Head of caudate nucleus (tissue), 42 donors: ENCODE data around the gene BCORL1.

Source experiments
- DNase-seq, 42 donors: peaks; one replicate each; pipeline versions ENCODE4 v3.0.0 to v3.0.0-alpha.2; 2020 to 2021; ENCODE audit warnings: mixed read lengths in 7 of 42
- intact Hi-C: fragments of 100-400 bp; cut with DNase I; formaldehyde crosslinking; loops from one replicate; pipeline ENCODE4 v1.15.0; 2022

The BCORL1 gene

DNA sequence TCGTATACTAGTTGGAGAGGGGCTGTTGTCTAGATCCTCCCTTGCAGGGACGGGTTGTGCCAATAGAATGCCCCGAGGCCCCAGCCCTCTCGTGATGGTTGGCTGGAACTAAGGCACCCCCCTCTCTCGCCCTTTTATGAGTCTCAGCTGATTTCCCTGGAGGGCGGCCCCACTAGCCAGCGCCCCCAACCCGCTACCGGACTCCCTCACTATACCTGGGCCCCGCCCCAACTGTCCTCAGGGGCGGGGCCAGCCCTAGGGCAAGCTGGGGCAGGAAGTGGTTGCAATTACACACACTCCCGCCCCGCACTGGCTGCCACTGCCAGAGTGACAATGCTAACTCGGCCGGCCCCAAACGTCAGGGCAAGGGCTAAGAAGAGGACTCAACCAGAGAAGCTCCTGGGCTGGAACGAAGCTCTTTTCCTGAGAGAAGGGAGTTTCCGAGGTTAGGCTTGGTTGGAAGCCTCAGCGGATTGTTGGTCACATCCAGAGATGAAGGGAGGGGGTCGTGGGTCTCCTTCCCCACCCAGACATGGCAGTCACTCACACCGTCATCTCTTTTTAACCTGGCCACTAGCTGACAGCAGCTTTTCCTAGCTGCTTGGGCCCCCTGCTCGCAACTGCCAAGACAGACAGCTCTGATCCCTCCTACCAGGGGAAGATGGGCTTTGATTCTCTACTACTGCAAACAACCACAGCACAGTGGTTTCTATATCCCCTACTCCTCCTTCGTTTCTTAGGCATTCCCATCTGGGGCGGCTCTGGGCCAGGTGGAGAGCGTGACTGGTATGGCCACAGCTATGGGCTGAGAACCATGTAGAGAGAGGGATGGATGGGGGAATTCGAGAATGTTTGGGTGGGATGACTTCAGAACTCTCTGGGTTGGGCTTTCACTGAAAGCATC, 21.0 kb upstream of the BCORL1 start:
- DNase-seq, result peak in 4 of 42 donors; percentile 9 to 41 (median 18)
- intact Hi-C loops, result no loop called here

DNA sequence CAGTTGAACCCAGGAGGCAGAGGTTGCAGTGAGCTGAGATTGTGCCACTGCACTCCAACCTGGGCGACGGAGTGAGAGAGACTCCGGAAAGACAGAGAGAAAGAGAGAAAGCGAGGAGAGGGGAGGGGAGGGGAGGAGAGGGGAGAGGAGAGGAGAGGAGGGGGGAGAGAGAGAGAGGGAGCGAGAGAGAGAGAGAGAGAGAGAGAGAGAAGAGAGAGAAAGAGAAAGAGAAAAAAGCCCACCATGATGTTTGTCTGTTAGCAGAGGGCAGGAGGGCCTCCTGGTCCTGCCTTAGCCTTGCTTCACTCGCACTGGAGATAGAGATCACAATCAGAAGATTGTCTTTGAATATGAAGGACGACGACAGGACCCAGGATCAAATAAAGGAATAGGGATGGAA, 18.7 kb upstream of the BCORL1 start:
- DNase-seq, result no peak
- intact Hi-C loops, result no loop called here

DNA sequence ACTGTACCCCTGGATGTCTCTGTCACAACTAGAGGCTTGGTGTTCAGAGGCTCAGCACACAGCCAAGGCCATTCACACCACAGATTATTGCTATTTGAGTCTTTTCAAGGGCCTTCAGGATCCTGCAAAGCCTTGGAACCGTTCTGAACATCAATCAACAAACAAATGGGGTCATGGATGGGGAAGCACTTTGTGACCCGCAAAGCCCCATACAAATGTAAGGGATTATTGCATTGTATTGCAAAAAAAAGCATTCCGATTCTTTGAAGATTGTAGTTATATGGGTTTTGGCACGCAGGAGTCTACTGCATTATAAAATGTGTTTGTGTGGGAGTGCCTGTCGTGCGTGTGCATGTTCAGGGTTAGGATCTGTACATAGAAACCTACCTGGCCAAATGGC, 17.3 kb upstream of the BCORL1 start:
- DNase-seq, result no peak
- intact Hi-C loops, result no loop called here

DNA sequence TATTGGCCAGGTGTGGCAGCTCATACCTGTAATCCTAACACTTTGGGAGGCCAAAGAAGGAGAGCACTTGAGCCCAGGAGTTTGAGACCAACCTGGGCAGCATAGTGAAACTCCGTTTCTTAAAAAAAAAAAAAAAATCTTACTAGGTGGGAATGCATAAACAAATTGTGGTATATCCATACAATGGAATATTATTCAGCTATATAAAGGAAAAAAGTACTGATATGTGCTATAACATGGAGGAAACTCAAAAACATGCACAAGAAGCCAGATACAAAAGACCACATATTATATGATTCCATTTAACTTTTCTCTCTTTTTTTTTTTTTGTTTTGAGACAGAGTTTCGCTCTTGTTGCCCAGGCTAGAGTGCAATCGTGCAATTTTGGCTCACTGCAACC, 13.5 kb upstream of the BCORL1 start:
- intact Hi-C loops, result no loop called here
- DNase-seq, result no peak

DNA sequence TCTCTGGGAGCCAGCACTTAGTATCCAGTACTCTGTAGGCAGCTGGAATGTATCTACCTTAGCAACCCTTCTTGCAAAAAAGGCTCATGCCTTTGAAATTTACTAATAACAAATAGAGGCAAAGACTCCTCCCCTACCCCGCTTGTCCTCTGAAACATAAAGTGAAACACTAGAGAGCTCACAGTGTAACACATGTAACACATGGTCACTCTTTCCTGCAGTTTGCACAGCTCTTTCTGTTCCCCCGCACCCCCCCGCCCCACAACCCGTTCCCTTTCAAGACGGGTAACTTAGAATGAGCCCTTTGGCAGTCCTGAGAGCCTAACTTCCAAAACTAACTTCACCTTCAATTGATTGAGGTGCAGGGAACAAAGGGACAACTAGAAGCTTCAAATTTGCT, 6.0 kb upstream of the BCORL1 start:
- no peak for DNase-seq
- intact Hi-C loops, result no loop called here

DNA sequence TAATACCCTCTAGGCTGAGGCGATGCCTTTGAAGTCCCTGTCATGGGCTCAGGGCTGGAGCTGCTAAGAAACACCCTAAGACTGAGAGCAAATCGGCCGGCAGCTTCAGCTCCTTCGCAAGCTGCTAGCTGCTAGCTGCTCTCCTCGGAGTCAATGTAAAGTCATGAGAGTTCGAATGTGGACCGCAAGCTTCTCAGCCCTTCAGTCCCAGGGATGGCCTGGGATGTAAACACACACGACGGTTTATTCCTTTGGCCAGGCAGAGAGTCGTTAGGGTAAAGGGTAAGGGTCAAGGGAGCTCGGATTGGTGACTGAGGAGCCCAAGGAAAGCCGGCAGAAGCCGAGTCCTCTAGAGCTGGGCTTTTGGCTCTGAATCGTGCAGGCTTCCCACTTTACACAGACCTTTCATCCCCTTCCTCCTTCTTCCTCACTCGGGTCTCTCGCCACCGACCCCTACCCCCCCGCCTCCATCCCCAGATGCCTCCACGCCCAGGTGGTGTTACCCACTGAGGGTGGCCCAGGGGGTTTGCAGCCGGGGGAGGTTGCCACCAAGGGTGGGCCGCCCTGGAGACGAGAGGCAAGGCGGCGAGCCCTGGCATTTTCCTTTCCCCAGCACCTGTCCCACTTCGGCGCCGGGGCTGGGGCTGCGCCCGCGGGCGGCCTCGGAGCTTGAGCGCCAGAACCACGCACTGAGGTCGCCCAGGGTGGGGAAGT, 3.1 kb upstream of the BCORL1 start:
- DNase-seq, result peak in 1 of 42 donors; percentile 9

DNA sequence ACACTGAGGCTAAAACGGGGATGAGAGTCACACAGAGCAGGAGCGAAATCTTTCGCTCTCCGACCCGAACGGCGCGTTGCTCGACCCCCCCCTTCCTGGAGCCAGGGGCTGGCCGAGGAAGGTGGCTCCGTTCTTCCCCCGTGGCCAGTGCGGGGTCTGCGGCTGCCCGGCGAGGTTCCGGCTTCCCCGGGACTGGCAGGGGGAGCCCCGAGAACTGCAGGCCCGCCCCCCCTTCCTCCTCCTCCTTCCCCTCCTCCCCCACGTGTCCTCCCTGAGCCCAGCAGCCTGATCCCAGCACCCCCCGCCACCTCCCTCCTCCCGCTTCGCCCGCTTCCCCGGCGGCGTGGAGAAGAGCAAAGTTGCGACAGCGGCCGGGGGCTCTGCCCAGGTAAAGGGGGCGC, 2.4 kb upstream of the BCORL1 start:
- peak in 19 of 42 donors; percentile 8 to 61 (median 29) for DNase-seq
- intact Hi-C loops, result loop anchor here (5.0 kb wide), 1 partner anchor 48 kb away; no protein-coding TSS in a partner anchor

More for the DNA sequence above, 3.1 kb upstream of the BCORL1 start:
- intact Hi-C loops, result no loop called here

DNA sequence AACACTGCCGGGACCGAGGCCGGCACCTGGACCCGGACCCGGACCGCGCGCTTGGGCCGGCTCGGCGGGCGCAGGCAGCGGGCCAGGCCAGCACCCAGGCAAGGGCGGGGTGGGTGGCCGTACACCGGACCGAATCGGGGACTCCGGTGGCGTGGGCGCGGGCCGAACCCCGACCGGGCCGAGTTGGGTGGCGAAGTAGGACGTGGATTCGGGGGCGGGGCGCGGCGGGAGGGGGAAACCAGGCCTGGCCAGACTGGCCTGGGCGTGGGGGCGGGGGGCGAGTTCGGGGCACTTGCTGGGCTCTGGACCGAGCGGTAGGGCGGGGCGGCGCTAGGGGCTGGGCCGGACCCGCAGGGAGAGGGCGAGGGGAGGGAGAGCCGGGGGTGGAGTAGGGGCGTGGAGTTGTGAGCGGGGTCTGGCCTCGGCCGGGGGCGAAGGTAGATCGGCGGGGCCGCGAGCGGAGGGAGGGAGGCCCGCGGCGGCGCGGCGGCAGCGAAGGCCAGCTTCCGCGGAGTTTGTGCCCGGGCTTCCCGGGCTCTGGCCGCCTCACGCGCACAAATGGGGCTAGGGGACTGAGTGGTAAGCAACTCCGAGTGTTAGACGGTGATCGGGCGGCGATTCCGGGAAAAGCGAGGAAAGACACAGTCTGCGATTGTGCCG, 1.8 kb upstream of the BCORL1 start:
- DNase-seq, result peak in 24 of 42 donors; percentile 8 to 65 (median 26)
- intact Hi-C loops, result loop anchor here (5.0 kb wide), 1 partner anchor 48 kb away; no protein-coding TSS in a partner anchor

DNA sequence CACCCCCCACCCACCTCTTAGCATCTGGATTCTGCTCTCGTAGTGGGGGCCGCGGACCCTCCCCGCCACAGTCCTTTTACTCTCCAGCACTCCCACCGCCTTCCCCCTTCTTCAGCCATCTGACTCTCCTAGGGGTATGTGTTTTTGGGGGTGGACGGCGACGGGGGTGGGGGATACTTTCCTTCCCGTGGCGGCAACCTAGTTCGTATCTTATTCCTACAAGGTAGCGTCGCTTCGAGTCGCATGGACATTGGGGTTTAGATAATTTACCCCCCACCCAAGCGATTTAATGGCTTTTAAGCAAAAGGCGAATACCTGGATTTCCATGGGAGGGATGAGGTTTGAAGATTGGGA, 1.3 kb upstream of the BCORL1 start:
- intact Hi-C loops, result loop anchor here (5.0 kb wide), 1 partner anchor 49 kb away; no protein-coding TSS in a partner anchor
- no peak for DNase-seq

DNA sequence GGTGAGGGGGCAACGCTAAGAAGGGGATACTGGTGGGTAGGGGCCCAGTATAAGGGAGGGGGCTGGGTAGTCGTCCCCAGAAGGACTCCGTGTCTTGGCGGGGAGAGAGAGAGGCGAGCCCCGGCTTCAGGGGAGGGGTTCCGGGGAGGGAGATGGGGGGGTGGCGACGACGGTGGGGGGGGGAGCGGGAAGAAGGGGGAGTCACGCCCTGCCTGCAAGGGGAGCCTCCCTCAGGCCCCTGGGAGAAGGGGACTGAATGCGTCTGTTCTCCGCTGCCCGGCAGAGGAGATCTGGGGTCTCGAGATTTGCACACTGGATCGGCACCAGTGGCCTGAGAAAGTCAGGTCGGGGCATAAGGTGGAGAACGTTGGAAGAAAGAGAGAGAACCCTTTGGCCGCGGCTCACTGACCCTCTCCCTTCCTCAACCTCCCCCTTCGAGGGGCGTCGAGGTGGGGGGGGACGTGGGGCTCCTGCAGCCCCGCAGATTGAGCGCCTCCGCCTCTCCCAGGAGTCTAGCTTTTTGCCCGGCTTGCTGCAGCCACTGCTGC, 609 bp upstream of the BCORL1 start:
- DNase-seq, result no peak

DNA sequence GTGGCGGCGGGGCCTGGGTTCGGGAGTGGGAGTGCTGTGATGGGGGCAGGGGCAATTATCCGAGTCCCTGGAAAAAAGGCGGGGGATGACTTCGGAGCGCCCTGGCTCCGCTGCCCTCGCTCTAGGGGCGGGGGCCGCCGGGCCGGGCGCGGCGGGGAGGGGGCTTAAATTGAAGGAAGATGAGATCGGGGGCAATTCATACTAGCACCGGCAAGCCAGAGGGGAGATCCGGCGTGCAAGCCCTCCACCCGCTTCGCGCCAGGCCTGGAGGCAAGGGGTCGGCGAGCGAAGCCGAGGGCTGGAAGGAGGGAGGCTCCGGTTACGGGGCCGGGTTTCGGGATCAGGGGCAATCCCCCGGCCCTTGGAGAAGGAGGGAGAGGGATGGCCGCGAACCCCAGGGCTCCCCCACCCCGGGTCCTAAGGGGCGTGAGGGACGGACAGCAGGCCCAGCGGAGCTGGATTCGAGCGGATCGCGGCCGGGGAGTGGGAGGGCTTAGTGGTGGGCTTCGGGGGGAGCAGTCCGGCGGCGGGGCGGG, 1.2 kb downstream of the BCORL1 start:
- peak in 10 of 42 donors; percentile 12 to 47 (median 18) for DNase-seq
- intact Hi-C loops, result loop anchor here (5.0 kb wide), 1 partner anchor 51 kb away; no protein-coding TSS in a partner anchor

More for the DNA sequence above, 609 bp upstream of the BCORL1 start:
- intact Hi-C loops, result loop anchor here (5.0 kb wide), 1 partner anchor 50 kb away; no protein-coding TSS in a partner anchor

DNA sequence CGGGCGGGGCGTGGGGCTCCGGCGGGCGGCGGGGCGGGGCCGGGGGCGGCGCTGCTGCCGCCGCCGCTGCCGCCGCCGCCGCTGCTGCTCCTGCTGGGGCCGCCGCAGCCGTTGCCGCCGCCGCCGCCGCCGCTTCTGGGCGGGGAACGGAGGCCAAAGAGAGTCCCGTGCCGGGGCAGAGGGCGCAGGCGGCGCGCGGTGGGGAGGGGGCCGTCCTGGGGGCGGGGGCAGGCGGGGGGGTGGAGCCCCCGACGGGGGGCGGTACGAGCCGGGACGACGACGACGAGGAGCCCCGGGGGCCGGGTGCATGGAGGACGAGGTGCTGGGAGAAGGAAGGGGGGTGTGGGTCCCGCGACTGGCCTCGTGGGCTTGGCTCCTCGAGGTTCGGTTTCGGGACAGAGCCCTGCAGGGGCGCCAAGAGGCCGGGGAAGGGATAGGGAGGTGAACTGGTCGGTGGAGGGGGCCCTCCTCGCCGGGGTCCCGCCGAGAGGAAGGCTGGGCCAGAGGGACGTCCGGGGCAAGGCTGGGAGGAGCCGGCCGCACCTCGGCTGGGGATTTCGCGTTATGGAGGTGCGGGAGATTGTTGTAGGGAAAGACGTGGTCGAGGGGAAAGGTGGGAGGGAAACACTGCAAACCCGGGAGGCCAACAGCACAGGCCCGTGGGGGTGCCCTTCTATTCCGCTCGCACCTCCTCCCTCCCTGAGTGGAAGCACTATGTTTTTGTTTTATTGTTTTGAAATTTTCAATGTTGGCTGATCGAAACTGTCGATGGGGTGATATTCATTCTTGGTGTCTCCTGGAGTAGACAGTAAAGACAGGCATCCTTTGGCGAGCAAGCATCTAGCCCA, 1.9 kb downstream of the BCORL1 start:
- intact Hi-C loops, result loop anchor here (5.0 kb wide), 1 partner anchor 52 kb away; no protein-coding TSS in a partner anchor

DNA sequence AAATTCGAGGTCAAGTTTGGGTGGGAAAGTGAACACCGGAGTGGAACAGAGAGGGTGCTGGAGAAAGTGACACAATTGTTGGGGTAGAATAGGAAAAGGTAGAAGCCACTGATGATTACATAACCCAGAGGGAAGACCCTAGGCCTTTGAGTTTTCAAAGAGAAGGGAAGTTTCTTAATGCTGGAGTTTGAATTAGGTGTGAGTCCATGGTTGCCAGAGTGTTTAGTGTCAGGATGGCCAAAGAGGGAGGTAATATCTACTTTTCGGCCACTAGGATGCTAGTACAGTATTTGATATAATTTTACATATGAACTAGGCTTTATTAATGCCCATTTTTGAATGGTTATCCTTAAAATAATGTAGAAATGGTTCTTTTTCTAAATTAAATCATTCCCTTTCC, 5.4 kb downstream of the BCORL1 start:
- intact Hi-C loops, result no loop called here
- no peak for DNase-seq

More for the DNA sequence above, 1.9 kb downstream of the BCORL1 start:
- peak in 24 of 42 donors; percentile 6 to 52 (median 18) for DNase-seq

DNA sequence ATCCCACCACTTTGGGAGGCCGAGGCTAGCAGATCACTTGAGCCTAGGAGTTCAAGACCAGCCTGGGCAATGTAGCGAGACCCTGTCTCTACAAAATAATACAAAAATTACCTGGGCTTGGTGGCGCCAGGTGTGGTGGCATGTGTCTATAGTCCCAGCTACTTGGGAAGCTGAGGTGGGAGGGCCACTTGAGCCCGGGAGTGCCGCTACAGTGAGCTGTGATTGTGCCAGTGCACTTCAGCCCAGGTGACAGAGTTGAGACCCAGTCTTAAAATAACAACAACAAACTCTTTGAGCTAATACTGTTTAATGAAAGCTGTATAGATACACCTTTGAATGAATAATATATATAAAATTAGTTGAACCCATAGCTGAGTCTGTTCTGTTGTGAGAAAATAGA, 9.7 kb downstream of the BCORL1 start:
- DNase-seq, result no peak
- intact Hi-C loops, result no loop called here

DNA sequence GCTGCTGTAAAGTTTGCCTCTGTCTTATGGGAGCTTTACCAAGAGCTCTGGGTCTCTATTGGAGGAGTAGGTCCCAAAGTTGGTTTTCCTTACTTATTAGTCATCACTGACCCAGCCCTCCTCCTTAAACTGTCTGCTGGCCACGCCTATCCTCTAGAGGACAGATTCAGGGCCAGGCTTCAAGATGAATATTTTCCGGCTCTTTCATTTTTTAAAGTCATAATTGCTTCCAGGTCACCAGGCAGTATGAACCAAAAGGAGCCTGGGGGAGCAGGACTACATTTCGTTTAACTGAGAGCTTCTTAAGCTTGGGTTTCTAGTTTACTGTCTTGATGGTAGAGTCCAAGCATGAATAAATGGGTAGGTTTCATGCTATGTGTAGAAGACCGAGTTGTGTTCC, 13.7 kb downstream of the BCORL1 start:
- no peak for DNase-seq
- intact Hi-C loops, result no loop called here

DNA sequence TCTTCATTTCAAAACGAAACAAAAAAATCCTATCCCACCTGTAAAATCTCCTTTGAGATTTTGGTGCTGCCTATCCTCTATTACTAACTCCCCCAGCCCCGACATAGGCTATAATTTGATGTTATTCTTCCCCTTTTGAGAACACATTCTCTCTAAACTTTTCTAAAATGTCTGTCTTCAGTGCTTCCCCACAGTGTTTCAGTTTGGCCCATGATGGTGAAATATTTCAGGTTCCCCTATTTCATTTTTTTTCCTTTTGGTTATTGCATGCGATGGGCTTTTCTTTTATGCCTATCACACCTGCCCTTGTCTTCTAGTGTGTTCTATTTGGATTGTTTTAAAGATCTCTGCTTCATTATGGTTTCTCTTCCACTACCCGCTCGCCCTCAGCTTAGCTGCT, 14.7 kb downstream of the BCORL1 start:
- intact Hi-C loops, result no loop called here
- DNase-seq, result no peak

DNA sequence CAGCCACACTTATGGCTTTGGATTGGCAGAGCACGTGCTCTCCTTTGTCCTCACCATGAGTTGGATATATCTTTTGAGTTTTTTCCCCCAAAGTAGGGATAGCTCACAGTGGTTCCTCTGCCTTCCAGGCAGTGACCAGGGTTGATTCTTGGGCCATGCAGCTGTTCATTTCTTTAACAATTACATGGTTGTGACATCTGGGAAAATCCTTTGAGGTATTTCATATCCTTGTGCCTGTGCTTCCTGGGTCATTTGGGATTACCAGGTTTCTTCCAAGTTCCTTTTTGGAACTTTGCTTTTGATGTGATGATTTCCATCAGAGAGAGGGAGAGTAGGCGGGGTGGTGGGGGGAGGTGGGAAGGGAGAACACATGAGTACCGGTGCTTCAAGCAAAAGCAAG, 15.6 kb downstream of the BCORL1 start:
- DNase-seq, result peak in 1 of 42 donors; percentile 18
- intact Hi-C loops, result no loop called here

DNA sequence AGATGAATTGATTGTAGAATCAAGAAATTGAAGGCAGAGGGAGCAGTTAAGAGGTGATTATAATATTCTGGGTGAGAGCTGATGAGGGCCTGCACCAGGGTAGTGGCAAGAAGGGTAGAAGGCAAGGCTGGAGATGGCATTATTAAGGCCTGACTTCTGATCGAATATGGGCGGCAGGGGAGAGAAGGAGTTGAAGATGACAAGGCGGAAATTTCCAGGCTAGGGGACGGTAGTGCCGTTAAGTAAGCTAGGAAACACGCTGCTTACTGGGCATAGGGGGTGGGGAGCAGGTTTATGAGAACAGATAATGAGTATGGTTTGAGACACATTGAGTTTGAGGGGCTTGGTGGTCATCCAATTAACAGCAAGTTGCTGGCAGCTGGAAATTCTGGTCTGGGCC, 19.5 kb downstream of the BCORL1 start:
- intact Hi-C loops, result no loop called here
- DNase-seq, result no peak
